GM18868 (cell line): ENCODE data around the gene PCID2.

Experiments
- ATAC-seq: cut with Tn5 transposase; IDR thresholded peaks from one replicate; pipeline ENCODE4 v1.9.1; 2021; ENCODE audit warnings: mild to moderate bottlenecking, moderate library complexity; ENCODE audit not compliant: unreplicated experiment

PCID2 gene

GRCh38 chr13:113135281-113135760 is 73.1 kb downstream of the PCID2 start:
- ATAC-seq: no peak

DNA sequence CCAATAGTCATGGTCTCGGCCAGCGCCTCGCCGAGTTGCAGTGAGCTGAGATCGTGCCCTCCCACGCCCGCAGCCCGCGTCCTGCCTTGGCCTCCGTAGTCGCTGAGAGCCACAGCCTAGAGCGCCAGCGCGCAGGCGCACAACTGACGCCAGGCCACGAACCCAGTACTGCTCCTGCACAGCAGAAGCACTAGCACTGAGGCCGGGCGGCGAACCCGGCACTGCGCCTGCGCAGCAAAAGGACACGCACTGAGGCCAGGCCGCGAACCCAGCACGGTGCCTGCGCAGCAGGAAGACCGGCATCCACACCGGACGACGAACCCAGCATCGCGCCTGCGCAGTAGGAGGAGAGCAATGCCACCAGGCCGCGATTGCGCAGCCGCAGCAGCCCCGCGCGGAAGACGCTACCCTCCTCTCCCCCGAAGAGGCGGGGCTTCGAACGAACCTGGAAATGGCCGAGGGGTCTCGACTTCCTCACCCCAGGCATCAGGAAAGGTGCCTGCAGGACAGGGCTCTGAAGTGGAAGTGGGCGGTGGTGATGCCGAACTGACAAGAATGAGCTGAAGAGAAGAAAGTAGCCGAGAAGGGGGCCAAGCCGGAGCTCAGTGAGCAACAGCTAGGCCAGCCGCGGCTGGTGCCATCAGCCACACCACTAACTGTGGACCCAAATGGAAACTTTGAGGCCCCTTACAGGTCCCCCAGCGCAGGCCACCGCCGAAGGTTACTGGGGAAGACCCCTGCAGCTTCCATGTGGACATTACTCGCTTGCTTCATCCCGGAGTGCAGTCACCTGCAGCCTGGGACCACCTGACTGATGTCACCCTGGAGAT is 78.3 kb downstream of the PCID2 start:
- ATAC-seq: no peak

DNA sequence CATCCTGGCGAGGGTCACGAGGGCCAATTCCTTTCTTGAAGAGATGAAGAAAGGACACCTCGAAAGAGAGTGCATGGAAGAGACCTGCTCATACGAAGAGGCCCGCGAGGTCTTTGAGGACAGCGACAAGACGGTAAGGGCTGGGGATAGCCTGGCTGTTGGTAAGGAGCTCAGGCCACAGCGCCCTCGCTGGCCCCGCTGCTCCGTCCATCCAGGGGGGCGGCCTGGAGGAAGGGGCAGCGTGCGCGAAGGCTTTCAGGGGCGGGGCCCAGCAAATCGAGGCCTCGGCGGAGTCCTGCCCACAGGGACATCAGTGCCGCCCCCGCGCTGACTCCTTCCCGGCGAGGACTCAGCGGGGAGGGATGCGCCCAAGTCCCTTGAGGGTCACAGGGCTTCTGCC is 79.0 kb downstream of the PCID2 start:
- ATAC-seq: no peak
